Fibroblast of the aortic adventitia (primary cell): ENCODE results near the gene BAHD1. TPM values are rescaled to one million over a fixed set of nuclear protein-coding genes. Genes with fewer than 3 reads are reported as not detected.
A peak's percentile ranks its signal among the peaks of the same experiment; 100 is the strongest.

Experiments
- DNase-seq: peaks from one replicate; pipeline ENCODE4 v3.0.0-alpha.2; 2010; ENCODE audit warnings: low read depth
- H3K4me3 ChIP-seq: 2 replicates; pipeline ENCODE4 v1.5.1; 2011; ENCODE audit warnings: low read depth, mild to moderate bottlenecking, control low read depth, low read length, moderate library complexity
- CTCF ChIP-seq: IDR thresholded peaks from 2 replicates; pipeline ENCODE4 v1.5.1; 2011; ENCODE audit warnings: mild to moderate bottlenecking, low read length, control low read depth, inconsistent platforms; ENCODE audit not compliant: insufficient read depth
- total RNA-seq: library from RNA; depleted of rRNA; stranded (reverse); fragments of >200 nt; gene quantifications from 2 replicates; pipeline ENCODE4 v1.2.3, GENCODE V29; 2012; ENCODE audit warnings: low replicate concordance

BAHD1 gene
- total RNA-seq, 1 donor: 9.0 TPM

DNA sequence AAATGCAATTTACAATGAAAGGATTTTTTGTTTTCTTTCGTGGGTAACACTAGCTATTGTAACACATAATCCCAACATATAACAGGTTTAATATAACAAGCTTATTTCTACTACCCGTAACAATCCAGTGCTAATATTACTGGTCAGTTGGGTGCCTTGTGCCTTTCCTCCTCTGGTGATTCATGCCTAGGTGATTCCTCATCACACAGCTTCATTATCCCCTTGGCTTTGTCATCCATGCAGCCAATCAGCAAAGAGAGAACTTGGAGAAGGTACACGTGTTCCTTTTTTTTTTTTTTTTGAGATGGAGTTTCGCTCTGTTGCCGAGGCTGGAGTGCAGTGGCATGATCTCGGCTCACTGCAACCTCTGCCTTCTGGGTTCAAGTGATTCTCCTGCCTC is 60.7 kb downstream of the BAHD1 start:
- no peak for DNase-seq
- no peak overlapping the region for H3K4me3 ChIP-seq
- TF ChIP-seq CTCF: no peak

GRCh38 chr15:40506964-40507571 is 66.3 kb downstream of the BAHD1 start:
- DNase-seq: peak; percentile 61
- peak overlapping the region; percentile 35 for H3K4me3 ChIP-seq
- peak; percentile 84 for TF ChIP-seq CTCF

- no peak overlapping the region for H3K4me3 ChIP-seq
- no peak for TF ChIP-seq CTCF
These were observed 67.5 kb downstream of the BAHD1 start for GRCh38 chr15:40508216-40508615.

GRCh38 chr15:40510201-40510600 is 69.4 kb downstream of the BAHD1 start:
- no peak overlapping the region for H3K4me3 ChIP-seq
- peak; percentile 48 for DNase-seq
- no peak for TF ChIP-seq CTCF

More at GRCh38 chr15:40508216-40508615, 67.5 kb downstream of the BAHD1 start:
- no peak for DNase-seq

DNA sequence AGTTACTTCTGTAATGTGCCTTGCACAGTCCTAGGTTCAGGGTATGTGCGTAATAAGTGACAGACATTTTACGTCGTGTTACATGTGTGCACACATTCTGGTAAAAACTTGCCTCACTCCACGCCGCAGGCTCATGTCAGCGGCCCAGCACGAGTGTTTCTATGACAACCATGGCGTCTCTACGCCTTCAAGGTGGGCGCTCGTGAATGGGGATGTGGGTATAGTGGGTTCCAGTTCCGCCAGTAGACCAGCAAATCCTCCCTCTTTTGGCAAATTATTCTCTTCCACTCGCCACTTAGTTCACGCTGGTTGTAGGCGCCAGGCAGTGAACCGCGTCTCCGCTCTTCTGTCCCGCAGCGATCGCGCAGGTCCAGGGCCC is 70.3 kb downstream of the BAHD1 start:
- H3K4me3 ChIP-seq: peak overlapping the region; percentile 65
- TF ChIP-seq CTCF: no peak
- DNase-seq: no peak

- H3K4me3 ChIP-seq: peak overlapping the region; percentile 65
- no peak for TF ChIP-seq CTCF
- DNase-seq: peak; percentile 35
These were observed 70.8 kb downstream of the BAHD1 start for GRCh38 chr15:40511472-40512133.

GRCh38 chr15:40512440-40512839 is 71.7 kb downstream of the BAHD1 start:
- no peak overlapping the region for H3K4me3 ChIP-seq
- TF ChIP-seq CTCF: no peak
- no peak for DNase-seq
